ENCODE results near the gene DNAAF2. TPM values are rescaled to one million over a fixed set of nuclear protein-coding genes. Genes with fewer than 3 reads are reported as not detected.
A peak's percentile ranks its signal among the peaks of the same experiment; 100 is the strongest.

The DNAAF2 gene
- total and polyA plus RNA-seq, 2 of the 13 experiments (the other 11 are each of a cell fraction or from before 2014, with no cell fraction given): 6.1 to 13.6 TPM

DNA sequence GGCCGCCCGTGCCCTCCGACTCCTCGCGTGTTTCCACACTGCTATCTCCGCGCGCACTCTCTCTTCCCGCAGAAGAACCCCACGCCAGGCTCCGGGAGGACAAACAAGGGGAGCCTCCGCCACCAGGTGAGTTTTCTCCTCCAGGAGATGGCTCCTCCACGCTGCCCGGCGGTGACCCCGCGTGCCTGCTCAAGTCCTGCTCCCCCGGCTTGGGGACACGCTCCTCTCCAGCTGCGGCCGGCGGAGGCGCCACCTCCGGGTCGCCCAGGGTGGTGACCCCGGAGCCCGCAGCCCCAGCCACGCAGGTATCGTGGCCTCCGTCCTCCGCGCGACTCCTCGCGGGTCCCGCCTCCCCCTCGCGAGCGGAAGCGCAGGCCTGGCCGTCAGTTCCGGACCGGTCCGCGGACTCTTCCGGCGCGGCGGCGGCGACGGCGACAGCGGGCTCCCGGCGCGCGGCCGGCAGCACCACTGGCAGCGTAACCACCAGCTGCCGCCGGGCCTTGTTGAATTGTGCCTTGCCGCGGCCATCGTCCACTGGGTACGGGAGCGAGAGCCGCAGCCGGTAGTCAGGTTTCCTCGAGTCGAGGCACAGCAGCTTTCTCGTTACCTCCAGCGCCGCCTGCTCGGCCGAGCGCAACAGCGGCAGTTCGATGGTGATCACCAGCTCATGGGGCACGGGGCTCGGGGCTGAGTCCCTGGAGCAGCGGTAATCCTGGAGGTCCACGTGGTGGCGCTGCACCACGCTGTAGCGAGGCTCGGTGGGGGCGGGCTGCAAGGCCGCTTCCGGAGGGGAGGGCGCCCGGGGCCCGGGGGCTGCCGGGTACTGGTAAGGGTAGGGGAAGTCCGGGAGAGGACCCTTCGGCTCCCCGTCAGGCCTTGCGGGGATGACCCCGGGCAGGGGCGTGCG lies 1.2 kb downstream of the DNAAF2 start (continued):
- TF ChIP-seq, protein P1, sequence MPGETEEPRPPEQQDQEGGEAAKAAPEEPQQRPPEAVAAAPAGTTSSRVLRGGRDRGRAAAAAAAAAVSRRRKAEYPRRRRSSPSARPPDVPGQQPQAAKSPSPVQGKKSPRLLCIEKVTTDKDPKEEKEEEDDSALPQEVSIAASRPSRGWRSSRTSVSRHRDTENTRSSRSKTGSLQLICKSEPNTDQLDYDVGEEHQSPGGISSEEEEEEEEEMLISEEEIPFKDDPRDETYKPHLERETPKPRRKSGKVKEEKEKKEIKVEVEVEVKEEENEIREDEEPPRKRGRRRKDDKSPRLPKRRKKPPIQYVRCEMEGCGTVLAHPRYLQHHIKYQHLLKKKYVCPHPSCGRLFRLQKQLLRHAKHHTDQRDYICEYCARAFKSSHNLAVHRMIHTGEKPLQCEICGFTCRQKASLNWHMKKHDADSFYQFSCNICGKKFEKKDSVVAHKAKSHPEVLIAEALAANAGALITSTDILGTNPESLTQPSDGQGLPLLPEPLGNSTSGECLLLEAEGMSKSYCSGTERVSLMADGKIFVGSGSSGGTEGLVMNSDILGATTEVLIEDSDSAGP (CRISPR knock-in tag; IDR thresholded peaks at IDR 0.05; ENCODE audit: borderline replicate concordance): peak; percentile 92
- no peak for TF ChIP-seq ZBTB43 (CRISPR knock-in tag; conservative IDR thresholded peaks at IDR 0.05)
- TF ChIP-seq ZNF235 (CRISPR knock-in tag; IDR thresholded peaks at IDR 0.05; ENCODE audit: borderline replicate concordance): no peak
- TF ChIP-seq ZFP90 (CRISPR knock-in tag; IDR thresholded peaks at IDR 0.05; ENCODE audit: borderline replicate concordance): peak; percentile 63
- peak; percentile 36; the same call in 1 of the 2 replicates for TF ChIP-seq SP5 (CRISPR knock-in tag; IDR thresholded peaks at IDR 0.05; ENCODE audit: borderline replicate concordance, low read depth)
- TF ChIP-seq AKAP8 (CRISPR knock-in tag; IDR thresholded peaks at IDR 0.05): no peak
- peak; percentile 32 for TF ChIP-seq HCFC1 (IDR thresholded peaks at IDR 0.05; ENCODE audit: low read depth, low read length)
- no peak for TF ChIP-seq FOSL1 (CRISPR knock-in tag; IDR thresholded peaks at IDR 0.05; ENCODE audit: borderline replicate concordance)
- peak; percentile 29; the same call in 1 of the 2 replicates for TF ChIP-seq BCL6 (CRISPR knock-in tag; IDR thresholded peaks at IDR 0.05)
- no peak for TF ChIP-seq TCF12 (IDR thresholded peaks at IDR 0.05)
- TF ChIP-seq TCF12 (CRISPR knock-in tag; IDR thresholded peaks at IDR 0.05): peak; percentile 61; the same call in 1 of the 2 replicates
- TF ChIP-seq ZMYM4 (CRISPR knock-in tag; IDR thresholded peaks at IDR 0.05): peak; percentile 67
- TF ChIP-seq MIER3 (CRISPR knock-in tag; IDR thresholded peaks at IDR 0.05; ENCODE audit: borderline replicate concordance): peak; percentile 54; the same call in 1 of the 2 replicates
- peak; percentile 90 for TF ChIP-seq ZNF547 (CRISPR knock-in tag; IDR thresholded peaks at IDR 0.05)
- no peak for TF ChIP-seq MAFG (CRISPR knock-in tag; IDR thresholded peaks at IDR 0.05)
- no peak for TF ChIP-seq SIN3B (IDR thresholded peaks at IDR 0.05; ENCODE audit: low read length)
- TF ChIP-seq ADNP (CRISPR knock-in tag; IDR thresholded peaks at IDR 0.05): no peak
- peak; percentile 83 for TF ChIP-seq SAP130 (CRISPR knock-in tag; IDR thresholded peaks at IDR 0.05; ENCODE audit: low read depth)
- TF ChIP-seq MXD1 (CRISPR knock-in tag; IDR thresholded peaks at IDR 0.05): peak; percentile 86
- peak; percentile 88 for TF ChIP-seq PLSCR1 (CRISPR knock-in tag; IDR thresholded peaks at IDR 0.05; ENCODE audit: borderline replicate concordance)
- no peak for TF ChIP-seq ZNF674 (CRISPR knock-in tag; IDR thresholded peaks at IDR 0.05; ENCODE audit: low read depth)
- no peak for TF ChIP-seq ZFP36L2 (CRISPR knock-in tag; IDR thresholded peaks at IDR 0.05)
- TF ChIP-seq, protein P2, sequence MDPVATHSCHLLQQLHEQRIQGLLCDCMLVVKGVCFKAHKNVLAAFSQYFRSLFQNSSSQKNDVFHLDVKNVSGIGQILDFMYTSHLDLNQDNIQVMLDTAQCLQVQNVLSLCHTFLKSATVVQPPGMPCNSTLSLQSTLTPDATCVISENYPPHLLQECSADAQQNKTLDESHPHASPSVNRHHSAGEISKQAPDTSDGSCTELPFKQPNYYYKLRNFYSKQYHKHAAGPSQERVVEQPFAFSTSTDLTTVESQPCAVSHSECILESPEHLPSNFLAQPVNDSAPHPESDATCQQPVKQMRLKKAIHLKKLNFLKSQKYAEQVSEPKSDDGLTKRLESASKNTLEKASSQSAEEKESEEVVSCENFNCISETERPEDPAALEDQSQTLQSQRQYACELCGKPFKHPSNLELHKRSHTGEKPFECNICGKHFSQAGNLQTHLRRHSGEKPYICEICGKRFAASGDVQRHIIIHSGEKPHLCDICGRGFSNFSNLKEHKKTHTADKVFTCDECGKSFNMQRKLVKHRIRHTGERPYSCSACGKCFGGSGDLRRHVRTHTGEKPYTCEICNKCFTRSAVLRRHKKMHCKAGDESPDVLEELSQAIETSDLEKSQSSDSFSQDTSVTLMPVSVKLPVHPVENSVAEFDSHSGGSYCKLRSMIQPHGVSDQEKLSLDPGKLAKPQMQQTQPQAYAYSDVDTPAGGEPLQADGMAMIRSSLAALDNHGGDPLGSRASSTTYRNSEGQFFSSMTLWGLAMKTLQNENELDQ (CRISPR knock-in tag; IDR thresholded peaks at IDR 0.05; ENCODE audit: borderline replicate concordance): no peak
- TF ChIP-seq ZNF777 (CRISPR knock-in tag; IDR thresholded peaks at IDR 0.05): no peak
